GM19023 (cell line): ENCODE measurements around the gene HOXD3.

Experiments used
- ATAC-seq: cut with Tn5 transposase; IDR thresholded peaks from one replicate; pipeline ENCODE4 v1.9.1; 2021; ENCODE audit warnings: mild to moderate bottlenecking, moderate library complexity; ENCODE audit not compliant: unreplicated experiment

HOXD3 gene

DNA sequence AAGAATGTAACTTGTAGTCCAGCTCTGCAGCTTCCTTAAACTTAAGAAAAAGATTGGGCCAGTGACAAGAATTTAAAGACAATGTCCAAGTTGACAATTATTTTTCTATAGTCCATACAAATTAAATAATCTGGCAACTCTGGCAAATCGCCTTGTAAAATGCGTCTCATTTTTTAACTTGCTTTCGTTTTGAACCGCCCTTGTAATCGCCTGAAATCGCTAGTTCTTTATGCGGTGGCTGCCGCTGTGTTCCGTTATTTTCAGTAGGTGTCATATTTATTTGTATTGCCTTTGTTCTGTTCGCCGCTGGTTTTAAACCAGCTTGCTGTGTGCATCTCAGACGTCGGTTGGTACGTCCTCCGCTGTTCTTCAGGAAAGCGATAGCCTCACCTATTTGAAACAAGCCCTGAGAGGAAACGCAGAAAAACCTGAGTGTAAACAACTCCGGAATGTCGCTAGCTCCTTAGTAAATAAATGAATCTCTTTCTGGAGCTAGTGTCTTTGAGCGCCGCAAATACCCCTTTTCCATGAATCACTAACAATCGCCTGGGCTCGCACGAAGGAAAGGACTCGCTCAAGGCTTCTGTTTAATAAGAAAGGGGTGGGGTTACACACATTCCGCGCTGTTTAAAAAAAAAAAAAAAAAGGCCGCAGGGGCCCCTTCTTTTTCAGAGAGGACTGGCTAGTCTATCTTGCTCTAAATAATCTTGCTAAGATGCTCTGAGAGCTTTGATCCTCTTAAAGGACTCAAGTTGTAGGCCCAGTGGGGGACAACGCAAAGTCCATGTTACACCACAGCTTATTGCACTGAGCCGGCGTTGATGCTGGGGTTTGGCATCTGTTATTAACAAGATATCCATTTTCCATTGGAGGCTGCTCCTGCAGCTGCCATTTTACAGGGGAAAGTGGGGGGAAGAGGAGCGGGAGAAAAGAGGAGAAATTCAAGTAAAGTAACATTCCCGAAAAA lies 24.6 kb upstream of the HOXD3 start:
- no peak for ATAC-seq

DNA sequence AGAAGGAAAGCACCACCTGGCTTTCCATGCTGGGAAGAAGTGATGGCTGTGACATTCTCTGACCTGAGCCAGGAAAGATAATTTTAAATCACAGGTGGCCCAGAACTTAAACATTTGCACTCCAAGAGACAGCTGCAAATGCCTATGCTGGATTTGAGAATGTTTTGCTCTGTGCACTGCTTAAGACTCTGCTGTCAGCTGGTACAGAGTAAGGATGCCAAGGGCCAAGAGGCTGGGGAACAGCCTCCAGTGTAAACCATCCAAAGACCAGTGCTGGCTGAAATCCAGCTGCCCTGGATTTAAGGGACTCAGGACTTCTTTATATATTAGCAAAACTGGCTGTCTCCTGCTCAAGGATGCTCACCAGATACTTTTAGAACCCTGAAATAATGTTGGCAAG lies 23.7 kb upstream of the HOXD3 start:
- ATAC-seq, result no peak

DNA sequence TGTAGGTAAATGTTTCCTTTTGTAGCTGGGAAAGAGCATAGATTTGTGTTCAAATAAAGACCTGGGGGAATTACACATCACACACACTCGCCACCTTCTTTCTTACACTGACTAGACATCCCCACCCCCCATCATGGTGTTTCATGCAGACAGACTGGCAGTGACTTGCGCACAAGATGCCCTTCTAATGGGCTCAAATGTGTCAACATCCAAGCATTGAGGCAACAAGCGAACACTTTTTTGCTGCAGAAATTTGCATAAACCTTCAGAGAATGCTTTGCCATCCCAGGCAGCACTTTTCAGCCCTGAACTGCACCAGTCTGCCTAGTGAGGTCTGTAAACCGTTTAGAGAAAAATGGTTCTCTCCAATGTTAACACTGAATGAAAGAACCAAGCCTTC lies 23.1 kb upstream of the HOXD3 start:
- ATAC-seq, result no peak

DNA sequence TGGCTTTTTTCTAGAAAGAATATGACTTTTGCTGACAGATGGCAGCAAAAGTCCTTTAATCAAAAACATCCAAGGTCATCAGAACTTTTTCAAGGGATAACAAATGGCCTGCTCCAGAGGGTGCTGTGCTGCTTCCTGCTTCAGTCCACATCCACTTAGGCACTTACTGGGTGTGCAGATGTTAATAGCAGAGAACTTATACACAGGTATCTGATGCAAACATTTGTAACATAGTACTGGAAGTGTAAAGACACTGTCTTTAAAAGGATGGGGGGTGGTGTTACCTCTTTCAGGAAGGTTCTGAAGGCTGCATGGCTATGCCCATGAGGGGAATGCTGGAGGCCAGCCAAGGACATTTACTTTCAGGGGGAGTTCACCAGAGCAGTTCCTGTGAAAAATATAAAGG lies 22.1 kb upstream of the HOXD3 start:
- ATAC-seq, result no peak

DNA sequence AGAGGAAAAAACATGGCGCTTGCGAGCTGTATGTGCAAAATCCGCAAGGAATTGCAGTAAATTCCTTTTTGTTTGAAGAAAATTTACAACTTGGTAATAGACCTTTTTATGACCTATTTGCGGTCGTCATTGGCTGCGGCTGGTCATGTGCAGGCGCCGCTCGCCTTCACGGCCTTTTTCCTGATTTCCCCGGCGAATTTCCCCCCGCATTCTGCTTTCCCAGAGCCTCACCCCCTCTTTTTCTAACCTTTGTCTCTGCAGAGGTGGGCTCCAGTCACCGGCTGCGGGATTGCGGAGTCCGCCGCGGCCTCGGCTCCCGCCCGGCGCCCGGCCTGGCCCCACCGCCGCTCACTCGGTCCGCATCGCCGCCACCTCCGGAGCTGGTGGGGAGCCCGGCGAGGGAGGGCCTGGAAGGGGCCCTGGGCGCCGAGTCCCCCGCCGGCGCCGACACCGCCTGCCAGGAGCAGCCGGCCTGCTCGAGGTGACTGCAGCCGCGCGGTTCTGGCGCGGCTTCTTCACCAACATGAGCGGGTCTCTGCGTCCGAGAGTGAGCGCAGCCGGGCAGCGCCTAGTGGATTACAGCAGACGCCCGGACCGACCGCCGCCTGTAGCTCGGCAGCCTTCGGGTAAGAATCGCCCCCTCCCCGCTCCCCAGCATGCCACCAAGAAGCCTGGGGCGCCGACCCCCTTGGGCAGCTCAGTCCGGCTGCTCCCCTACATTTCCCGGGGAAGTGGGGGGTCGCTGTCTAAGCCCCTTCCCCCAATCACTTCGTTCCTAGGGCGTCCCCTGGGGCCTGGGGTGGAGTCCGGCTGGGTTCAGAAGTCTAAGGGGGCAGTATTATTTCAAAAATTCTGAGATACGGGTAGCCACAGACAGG lies 20.5 kb upstream of the HOXD3 start:
- ATAC-seq, result no peak

DNA sequence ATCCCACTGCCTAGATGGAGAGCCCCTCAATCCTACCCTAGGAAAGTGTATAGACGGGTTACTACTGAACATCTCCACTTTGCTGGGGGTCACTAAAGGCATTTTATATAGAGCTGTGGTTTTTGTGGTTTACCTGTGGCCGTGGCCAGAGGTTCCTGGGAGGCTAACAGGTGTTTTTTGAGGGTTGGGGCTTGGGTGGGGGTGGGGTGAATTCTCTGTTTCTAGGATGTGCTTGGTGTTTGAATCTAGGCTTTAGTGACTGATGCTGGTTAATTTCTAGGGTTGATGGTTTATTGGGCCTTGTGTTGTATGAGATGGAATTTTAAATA lies 19.9 kb upstream of the HOXD3 start:
- no peak for ATAC-seq

DNA sequence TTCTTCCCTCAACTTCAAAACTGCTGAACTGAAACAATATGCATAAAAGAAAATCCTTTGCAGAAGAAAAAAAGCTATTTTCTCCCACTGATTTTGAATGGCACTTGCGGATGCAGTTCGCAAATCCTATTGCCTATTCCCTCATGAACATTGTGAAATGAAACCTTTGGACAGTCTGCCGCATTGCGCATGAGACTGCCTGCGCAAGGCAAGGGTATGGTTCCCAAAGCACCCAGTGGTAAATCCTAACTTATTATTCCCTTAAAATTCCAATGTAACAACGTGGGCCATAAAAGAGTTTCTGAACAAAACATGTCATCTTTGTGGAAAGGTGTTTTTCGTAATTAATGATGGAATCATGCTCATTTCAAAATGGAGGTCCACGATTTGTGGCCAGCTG lies 19.2 kb upstream of the HOXD3 start:
- ATAC-seq, result no peak

DNA sequence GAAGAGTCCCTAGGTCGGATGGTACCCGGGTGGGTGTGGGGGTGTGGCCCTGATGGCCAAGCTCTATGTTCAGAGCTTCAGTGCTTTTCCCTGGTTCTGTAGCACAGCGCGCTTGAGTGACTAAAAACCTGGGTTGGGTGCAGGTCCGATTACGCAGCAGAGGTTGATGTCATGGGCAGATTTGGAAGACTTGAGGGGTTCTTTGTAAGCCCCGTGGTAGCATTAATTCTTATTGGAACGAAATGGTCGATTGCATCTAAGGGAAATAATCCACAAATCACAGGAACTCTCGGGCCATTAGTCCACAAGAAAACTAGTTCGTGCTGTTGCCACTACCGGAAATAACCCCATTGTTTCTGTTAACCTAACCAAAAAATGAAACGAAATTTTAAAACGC lies 18.6 kb upstream of the HOXD3 start:
- no peak for ATAC-seq

DNA sequence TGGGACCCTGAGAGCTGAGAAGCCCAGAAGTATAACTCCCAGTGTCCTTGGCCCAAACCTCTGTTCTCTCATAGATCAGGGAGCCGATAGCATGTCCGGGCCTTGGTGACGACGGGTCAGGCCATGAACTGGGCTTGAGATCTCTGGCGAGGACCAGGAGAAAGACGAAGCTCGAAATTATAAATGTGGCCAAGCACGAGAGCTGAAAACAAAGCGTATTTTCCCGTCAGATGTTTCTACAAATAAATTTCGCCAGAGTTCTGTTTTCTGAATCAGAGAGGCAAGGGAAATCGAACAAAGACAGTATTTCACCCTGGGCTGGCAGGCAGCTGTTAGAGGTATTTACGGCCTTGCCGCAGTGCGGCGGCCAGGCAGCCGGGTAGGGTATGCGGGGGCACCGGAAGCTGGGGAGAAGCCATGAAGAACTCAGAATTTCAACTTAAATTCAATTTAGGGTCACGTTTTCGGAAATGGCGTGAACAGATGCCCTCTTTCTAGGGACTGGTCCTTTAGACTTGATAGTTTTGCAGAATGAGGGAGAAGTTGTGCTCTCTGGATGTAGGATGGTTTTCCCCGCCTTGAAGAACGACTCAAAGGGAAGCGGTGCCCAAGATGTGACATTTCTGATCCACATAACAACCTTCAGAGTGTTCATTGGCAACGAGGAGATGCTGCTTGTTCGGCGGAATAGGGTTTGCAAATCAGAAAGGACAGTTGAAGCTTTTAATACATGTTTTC lies 18.0 kb upstream of the HOXD3 start:
- ATAC-seq, result no peak

DNA sequence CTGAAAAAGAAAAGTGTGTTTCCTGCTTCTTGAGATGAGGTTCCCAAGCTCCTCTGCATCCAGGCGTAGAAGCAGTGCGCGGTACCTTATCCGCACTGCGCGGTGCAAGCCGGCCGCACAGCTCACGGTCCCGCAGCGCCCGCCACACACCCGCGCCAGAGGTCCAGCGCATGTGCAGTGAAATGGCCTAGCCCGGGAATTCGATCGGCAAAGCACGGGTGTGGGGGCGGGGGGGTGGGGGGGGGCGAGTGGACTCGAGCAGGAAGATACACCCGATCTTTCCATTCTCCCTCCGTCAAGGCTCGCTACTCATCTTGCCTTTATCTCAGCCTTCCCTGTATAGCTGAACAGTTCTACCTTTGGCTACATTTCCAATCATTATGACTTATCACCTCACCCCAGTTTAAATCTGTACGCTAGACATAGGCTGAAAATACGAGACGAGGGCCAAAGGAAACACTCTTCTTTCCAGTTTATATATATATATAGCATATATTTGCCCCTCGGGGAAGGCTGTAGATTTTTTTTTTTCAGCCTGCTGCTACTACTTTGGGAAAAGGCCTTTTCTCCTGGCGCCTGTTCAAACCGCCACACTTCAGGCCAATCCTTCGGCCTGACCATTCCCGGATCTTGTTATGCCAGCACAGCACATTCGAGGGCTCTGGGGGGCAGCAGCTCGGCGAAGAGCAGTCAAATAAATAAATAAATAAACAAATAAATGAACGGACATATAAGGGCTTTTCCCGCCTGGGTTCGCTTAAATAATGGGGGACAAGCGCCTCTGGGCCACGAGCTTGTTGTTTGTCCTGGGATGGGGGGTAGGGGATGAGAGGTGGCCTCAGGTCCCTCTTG lies 17.2 kb upstream of the HOXD3 start:
- ATAC-seq, result no peak

DNA sequence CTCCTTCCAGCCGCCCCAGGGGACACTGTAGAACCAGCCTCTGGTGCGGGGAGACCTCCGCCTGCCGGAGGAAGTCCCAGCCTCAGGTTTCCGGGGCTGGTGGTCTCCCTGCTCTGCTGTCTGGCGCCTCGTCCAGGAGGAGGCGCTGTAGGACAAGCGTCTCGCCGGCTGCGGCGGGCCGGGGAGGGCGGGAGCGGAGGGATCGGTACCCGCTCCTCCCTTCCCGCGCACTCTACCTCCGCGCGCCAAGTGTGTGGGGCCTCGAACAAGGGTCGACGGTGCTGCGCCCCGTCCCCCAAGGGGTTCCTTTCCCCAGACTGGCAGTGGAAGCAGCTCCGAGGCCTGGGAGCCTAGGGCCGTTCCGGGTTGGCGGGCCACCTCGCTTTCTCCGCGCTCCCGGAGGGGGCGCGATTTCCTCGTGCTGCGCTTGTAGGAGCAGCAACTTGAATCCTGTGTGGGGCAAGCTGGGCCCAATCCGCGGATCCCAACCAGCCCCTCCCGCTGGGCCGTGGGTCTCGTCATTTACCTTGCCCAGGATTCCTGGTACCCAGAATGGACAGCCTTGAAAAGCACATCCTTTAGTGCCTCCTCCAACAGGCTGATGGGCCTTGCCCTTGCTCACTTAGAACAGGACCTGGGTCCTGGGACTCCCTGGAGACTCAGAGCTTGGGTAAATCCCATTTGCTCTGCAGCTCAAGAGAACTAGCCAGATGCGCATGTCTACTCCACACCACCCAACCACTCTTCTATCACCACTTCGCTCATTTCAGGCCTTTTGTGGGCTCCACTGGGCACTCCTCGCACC lies 16.4 kb upstream of the HOXD3 start:
- peak; percentile 93 for ATAC-seq

DNA sequence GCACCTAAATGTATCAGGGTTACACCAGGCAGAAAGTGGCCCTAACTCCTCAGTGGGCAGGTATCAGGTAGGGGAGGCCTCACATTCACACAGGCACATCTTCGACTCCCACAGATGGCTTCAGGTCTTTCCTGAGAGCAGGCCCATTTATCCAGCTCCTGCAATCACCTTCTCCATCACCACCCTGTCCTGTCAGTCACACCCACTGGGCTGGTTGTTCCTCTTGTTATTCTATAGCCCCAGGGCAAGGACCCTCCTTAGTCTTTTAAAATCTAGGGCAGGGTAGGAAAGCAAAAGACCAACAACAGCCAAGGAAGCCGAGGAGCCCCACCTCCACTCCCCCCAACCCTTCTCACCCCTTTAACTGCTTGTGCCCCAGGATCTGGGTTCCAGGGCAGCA lies 14.8 kb upstream of the HOXD3 start:
- ATAC-seq, result no peak

DNA sequence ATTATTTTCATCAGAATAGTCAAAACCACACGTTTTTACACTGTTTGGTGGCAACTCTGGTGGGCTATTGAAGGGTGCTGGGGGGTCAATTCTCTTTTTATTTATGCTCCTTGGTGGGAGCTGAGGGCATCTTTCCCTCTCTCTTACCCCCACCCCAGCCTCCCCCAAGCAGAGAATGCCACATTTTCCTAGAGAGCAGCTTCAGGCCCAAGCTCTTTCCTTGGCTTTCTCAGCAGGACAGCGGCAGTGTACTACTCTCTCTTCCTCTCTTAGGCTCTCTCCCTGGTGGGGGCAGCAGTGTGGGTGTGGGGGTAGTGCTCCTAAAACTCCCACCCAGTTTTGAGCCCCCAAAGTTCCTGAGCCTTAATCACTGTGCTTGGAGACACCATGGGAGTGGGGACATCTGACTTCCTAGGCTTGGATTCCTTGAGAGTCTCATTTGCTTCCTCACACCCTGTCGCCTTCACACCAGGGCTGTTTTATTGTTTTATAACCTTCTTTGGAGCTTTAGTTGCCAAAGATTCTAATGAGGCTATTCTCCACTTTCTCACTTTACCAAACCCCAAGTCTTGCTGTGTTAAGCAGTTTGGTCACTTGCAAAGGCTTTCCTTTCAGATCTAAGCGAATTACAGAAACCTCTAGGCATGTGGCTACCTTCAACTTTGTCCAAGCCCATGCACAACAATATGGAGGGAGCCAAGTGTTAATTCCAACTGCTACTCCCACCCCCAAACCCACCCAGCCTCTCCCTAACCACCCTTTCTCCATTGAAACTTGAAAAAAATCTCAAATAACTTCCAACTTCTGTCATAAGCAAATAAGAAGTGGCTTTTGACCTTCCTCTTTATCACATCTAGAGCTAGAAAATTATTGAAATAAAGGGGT lies 11.8 kb upstream of the HOXD3 start:
- ATAC-seq, result no peak

DNA sequence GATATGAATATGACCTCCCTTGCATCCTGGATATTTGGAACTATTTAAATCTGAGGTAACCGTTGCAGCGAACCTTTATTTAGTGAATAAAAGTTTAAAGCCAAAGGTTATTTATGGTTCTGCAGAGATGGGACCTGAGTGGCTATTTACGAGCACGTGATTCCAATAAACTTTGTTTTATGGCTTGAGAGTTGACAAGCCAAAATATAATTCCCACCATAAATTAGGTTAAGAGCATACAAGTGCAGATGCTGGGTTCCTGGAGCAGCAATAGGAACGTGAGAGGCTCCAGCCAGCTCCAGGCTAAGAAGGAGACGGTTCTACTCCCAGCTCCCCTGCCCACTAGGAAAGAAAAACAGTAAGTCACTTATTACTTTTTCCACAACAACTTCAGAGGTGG lies 11.0 kb upstream of the HOXD3 start:
- ATAC-seq, result no peak

DNA sequence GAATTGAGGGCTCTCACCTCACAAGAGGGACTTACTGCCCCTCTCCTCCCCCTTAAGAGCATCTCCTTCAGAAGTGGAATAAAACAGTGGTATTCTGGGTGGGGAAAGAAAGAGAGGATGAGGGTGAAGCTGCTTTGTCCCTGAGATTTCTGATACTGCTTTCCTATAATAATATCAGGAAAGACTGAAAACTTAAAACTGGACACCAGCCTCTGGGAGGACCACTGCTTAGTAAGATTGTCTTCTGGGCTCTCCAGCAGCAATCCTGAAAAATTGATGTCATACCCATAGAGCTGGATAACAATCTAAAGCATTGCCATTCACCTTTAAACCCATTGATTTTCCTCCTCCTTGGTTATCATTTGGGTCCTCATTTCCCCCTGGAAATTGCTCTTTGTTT lies 10.5 kb upstream of the HOXD3 start:
- no peak for ATAC-seq

DNA sequence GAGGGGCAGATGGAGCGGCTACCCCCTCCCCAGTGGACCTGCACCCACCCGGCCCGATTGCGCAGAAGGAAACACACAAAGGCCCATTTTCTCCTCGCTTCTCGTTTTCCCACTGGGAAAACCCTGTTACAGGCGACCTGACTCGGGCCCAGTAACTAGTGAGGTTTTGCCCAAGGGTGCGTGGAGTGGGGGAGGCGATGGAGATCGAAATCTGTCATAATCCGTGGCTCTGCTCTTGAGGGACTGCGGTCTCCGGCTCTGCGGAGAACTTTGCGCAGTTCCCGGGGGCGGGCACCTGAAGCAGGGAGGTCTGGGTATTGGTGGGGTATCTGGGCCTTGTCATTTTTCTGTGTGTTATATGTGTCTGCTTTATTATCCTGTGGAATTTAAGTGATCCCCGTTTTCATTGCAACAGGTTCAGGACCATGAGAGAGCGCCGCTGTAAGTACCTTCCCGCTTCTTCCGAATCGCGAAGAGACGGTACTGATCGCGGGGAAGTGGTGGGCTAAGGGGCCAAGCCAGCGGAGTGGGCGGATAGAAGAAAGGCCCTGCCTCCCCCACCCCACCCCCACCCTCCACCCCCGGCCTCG lies 9.8 kb upstream of the HOXD3 start:
- no peak for ATAC-seq

DNA sequence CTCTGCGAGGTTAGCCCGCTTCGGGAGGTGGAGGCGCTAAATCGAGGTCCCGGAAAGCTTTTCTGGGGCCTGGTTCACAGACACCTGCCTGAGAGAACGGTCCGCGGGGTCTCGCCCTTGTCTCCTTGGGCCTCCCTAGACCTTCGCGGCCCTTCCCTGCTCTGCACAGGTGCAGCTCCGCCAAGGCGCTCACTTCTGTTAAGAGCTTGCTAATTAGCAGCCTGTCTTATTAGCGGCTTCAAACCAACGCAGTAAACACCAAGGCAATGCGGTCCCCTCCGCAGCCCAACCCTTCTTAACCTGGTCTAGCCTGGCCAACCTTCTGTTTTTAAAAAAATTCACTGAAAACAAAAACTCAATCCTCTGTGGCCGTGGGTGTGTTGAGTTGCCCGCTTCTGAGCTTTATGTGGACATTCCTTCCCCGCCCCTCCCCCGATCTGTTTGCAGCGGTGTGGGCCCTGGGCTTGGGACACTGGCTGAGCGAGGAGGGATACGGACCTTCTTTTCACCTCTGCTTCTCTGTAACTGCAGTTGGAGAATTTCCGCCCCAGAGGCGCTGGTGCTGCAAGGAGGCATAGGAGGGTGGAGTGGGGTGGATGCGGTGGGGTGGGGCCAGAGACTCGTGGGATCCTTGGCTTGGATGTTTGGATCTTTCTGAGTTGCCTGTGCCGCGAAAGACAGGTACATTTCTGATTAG lies 9.2 kb upstream of the HOXD3 start:
- ATAC-seq, result no peak
